Spleen (tissue), 11 donors: ENCODE data around the gene PRR13. TPM values are rescaled to one million over a fixed set of nuclear protein-coding genes. Genes with fewer than 3 reads are reported as not detected.
"Not testable (repeated sequence)": the region's sequence is repeated elsewhere in the genome, so short reads cannot be mapped to it uniquely, and the experiment has no call there.

Experiments
- DNase-seq: peaks from one replicate; pipeline ENCODE4 v3.0.0-alpha.2; 2020
- H3K27ac ChIP-seq, 8 donors: fragments of 200-600 bp; sonication (generic) in 7 of 8; 1 replicate in 4 of 8; 2 replicates in 4 of 8; pipeline versions ENCODE4 v1.5.0 to v1.8.0; 2016 to 2021; ENCODE audit warnings: inconsistent platforms in 4 of 8, mild to moderate bottlenecking in 4 of 8, moderate library complexity in 1 of 8
- H3K27me3 ChIP-seq, 7 donors: fragments of 200-600 bp; sonication (generic) in 6 of 7; replicated peaks in 1 of 7; 1 replicate in 4 of 7; 2 replicates in 3 of 7; pipeline versions ENCODE4 v1.5.0 to v1.8.0; 2016 to 2021; ENCODE audit warnings: inconsistent platforms in 3 of 7, mild to moderate bottlenecking in 1 of 7
- H3K36me3 ChIP-seq, 6 donors: fragments of 200-600 bp; sonication (generic) in 5 of 6; 1 replicate in 4 of 6; 2 replicates in 2 of 6; pipeline versions ENCODE4 v1.5.0 to v1.8.0; 2016 to 2021; ENCODE audit warnings: inconsistent platforms in 2 of 6
- H3K4me1 ChIP-seq, 6 donors: fragments of 200-600 bp; sonication (generic) in 5 of 6; 1 replicate in 3 of 6; 2 replicates in 3 of 6; pipeline versions ENCODE4 v1.5.0 to v1.8.0; 2016 to 2021; ENCODE audit warnings: inconsistent platforms in 3 of 6
- H3K4me3 ChIP-seq, 8 donors: fragments of 200-600 bp; sonication (generic) in 7 of 8; 1 replicate in 4 of 8; 2 replicates in 4 of 8; pipeline versions ENCODE4 v1.5.0 to v1.8.0; 2016 to 2021; ENCODE audit warnings: inconsistent platforms in 4 of 8, mild to moderate bottlenecking in 4 of 8, moderate library complexity in 2 of 8
- H3K9me3 ChIP-seq, 8 donors: fragments of 200-600 bp; sonication (generic) in 7 of 8; 1 replicate in 4 of 8; 2 replicates in 4 of 8; pipeline versions ENCODE4 v1.5.0 to v1.8.0; 2016 to 2021; ENCODE audit warnings: inconsistent platforms in 4 of 8
- POLR2A ChIP-seq, 3 donors: fragments of 450-650 bp; IDR thresholded peaks; one replicate each; pipeline ENCODE4 v1.5.1; 2017; ENCODE audit warnings: antibody characterized with exemption in 3 of 3, mild to moderate bottlenecking in 1 of 3
- POLR2AphosphoS5 ChIP-seq, 3 donors: sonication (generic); formaldehyde crosslinking; IDR thresholded peaks; one replicate each; pipeline ENCODE4 v1.5.1; 2017; ENCODE audit warnings: antibody characterized with exemption in 3 of 3
- WGBS, 5 donors: extraction: QIAGEN DNeasy Blood & Tissue Kit in 3 of 5; methylation state at CpG; one replicate each; pipeline versions ENCODE4 v1.1.5 to v1.1.7; 2013 to 2018; 5-methylcytosine and 5-hydroxymethylcytosine counted together
- intact Hi-C: fragments of 100-400 bp; cut with DNase I; formaldehyde crosslinking; loops from one replicate; pipeline ENCODE4 v1.15.0; 2023; ENCODE audit warnings: low total_unique reads
- polyA plus RNA-seq, 3 donors: library from polyadenylated mRNA; stranded (reverse); fragments of 200-250 nt; gene quantifications; one replicate each; pipeline ENCODE4 v1.2.1, GENCODE V29; 2013
- total RNA-seq, 7 donors: library from RNA; depleted of rRNA in 3 of 7; stranded (reverse); fragments of >200 nt in 3 of 7; fragmentation: NEBNext Ultra II Directional in 4 of 7; extraction: Animal tissue kit (Norgen Biotek cat#: 25700) in 4 of 7; gene quantifications; one replicate each; pipeline versions ENCODE4 v1.1.0 to v1.2.1, GENCODE V29; 2016 to 2021
- TF ChIP-seq, protein P1 (sequence below), 11 experiments: fragments of 200-600 bp in 7 of 11; fragments of 450-650 bp in 4 of 11; sonication (generic) in 4 of 11; IDR thresholded peaks in 8 of 11; conservative IDR thresholded peaks in 3 of 11; 1 replicate in 7 of 11; 2 replicates in 4 of 11; pipeline versions ENCODE4 v1.4.0 to v1.8.0; 2016 to 2021; ENCODE audit warnings: antibody characterized with exemption in 11 of 11, inconsistent platforms in 4 of 11, mild to moderate bottlenecking in 1 of 11
- donor health status: healthy with polysubstance abuse.
- donor health status: DM: no; HTN: no; CAD: no; lungs with moderate emphysema.
- donor health status: DM: no; HTN: no; CAD: no.
- donor health status: Bipolar disorder and iron deficiency.
- donor health status: healthy.
- donor health status: DM: no; HTN: no; CAD: no.
- donor health status: DM: yes; HTN: yes; CAD: no.

PRR13 gene
- total and polyA plus RNA-seq, 10 donors: 127 to 262 (median 209) TPM

DNA sequence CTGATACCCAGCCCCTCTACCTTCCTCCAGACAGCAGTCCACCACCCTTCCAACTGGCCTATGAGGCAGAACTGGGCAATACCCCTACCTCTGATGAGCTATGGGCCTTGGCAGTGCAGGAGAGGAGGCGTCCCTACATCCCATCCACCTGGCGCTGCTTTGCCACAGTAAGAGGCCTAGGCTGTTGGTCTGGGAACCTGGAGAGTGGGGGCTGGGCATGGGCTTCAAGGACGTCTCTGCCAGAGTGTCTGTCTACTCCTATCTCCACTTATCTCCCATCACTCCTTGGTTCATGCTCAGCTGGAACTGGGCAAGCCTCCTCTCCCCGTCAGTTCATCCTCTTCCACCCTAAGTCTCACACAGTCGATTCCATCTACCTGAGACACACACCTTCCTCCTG is 11.4 kb upstream of the PRR13 start:
- Histone ChIP-seq H3K4me1 (peaks cover 0 to 15% (median 0%) of the 10 kb centered on the region in 6 donors), H3K9me3 (no peaks in the 10 kb centered on the region), H3K27ac (no peak overlapping the region), H3K27me3 (no peaks in the 10 kb centered on the region), H3K36me3 (no peaks in the 10 kb centered on the region), H3K4me3 (no peak overlapping the region)
- TF ChIP-seq, protein P1, sequence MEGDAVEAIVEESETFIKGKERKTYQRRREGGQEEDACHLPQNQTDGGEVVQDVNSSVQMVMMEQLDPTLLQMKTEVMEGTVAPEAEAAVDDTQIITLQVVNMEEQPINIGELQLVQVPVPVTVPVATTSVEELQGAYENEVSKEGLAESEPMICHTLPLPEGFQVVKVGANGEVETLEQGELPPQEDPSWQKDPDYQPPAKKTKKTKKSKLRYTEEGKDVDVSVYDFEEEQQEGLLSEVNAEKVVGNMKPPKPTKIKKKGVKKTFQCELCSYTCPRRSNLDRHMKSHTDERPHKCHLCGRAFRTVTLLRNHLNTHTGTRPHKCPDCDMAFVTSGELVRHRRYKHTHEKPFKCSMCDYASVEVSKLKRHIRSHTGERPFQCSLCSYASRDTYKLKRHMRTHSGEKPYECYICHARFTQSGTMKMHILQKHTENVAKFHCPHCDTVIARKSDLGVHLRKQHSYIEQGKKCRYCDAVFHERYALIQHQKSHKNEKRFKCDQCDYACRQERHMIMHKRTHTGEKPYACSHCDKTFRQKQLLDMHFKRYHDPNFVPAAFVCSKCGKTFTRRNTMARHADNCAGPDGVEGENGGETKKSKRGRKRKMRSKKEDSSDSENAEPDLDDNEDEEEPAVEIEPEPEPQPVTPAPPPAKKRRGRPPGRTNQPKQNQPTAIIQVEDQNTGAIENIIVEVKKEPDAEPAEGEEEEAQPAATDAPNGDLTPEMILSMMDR (IDR thresholded peaks at IDR 0.05 in 8 of 11, conservative IDR thresholded peaks at IDR 0.05 in 3 of 11): no peak
- TF ChIP-seq POLR2A (IDR thresholded peaks at IDR 0.05) (no peak), POLR2AphosphoS5 (IDR thresholded peaks at IDR 0.05) (no peak)
- WGBS, 5 donors: 85 to 97% (median 91%) methylated on average over 5 of the region's 5 CpGs
- DNase-seq: peak; percentile 39
- intact Hi-C loops: no loop called here

DNA sequence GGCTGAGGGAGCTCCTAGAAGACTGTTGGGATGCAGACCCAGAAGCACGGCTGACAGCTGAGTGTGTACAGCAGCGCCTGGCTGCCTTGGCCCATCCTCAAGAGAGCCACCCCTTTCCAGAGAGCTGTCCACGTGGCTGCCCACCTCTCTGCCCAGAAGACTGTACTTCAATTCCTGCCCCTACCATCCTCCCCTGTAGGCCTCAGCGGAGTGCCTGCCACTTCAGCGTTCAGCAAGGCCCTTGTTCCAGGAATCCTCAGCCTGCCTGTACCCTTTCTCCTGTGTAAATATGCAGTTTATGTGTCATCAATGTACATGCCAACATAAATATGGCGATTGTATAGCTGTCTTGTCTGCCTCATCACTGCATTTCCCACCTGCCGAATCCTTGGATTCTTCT is 10.3 kb upstream of the PRR13 start:
- intact Hi-C loops: no loop called here
- TF ChIP-seq, protein P1 (IDR thresholded peaks at IDR 0.05 in 8 of 11, conservative IDR thresholded peaks at IDR 0.05 in 3 of 11): no peak
- TF ChIP-seq POLR2A (IDR thresholded peaks at IDR 0.05): no peak
- TF ChIP-seq POLR2AphosphoS5 (IDR thresholded peaks at IDR 0.05): no peak
- peak; percentile 49 for DNase-seq

DNA sequence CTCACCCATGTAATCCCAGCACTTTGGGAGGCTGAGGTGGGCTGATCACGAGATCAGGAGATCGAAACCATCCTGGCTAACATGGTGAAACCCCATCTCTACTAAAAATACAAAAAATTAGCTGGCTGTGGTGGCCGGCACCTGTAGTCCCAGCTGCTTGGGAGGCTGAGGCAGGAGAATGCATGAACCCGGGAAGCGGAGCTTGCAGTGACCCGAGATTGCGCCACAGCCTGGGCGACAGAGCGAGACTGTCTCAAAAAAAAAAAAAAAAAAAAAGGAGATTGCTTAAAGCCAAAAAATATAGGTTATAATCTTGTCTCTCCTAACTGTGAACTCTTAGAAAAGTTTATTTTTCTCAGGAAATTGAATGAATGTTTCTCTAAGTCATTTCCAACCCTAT is 6.2 kb upstream of the PRR13 start:
- 72 to 86% (median 84%) methylated on average over 9 of the region's 9 CpGs for WGBS, 5 donors
- H3K4me1 ChIP-seq, H3K4me3 ChIP-seq, H3K9me3 ChIP-seq, intact Hi-C loops, H3K27ac ChIP-seq, H3K36me3 ChIP-seq, H3K27me3 ChIP-seq: not testable (repeated sequence)
- peak; percentile 65 for DNase-seq

More for the DNA sequence above, 10.3 kb upstream of the PRR13 start:
- WGBS, 5 donors: 78 to 95% (median 86%) methylated on average over 6 to 7 of the region's 7 CpGs
- Histone ChIP-seq H3K36me3 (no peaks in the 10 kb centered on the region), H3K4me1 (peaks cover 0 to 14% (median 0%) of the 10 kb centered on the region in 6 donors), H3K27ac (no peak overlapping the region), H3K27me3 (no peaks in the 10 kb centered on the region), H3K9me3 (no peaks in the 10 kb centered on the region), H3K4me3 (no peak overlapping the region)

DNA sequence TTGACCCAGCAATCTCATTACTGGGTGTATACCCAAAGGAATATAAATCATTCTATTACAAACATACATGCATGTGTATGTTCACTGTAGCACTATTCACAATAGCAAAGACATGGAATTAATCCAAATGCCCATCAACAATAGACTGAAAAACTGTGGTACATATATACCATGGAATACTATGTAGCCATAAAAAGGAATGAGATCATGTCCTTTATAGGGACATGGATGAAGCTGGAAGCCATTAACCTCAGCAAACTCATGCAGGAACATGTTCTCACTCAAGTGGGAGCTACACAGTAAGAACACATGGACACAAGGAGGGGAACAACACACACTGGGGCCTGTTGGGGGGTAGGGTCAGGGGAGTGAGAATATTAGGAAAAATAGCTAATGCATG is 2.0 kb upstream of the PRR13 start:
- H3K9me3 ChIP-seq, intact Hi-C loops, H3K27ac ChIP-seq, H3K4me3 ChIP-seq, H3K27me3 ChIP-seq, DNase-seq: not testable (repeated sequence)
- peaks cover 15 to 40% (median 31%) of the 10 kb centered on the region in 6 donors for H3K4me1 ChIP-seq
- peaks cover 0 to 20% (median 11%) of the 10 kb centered on the region in 6 donors for H3K36me3 ChIP-seq

DNA sequence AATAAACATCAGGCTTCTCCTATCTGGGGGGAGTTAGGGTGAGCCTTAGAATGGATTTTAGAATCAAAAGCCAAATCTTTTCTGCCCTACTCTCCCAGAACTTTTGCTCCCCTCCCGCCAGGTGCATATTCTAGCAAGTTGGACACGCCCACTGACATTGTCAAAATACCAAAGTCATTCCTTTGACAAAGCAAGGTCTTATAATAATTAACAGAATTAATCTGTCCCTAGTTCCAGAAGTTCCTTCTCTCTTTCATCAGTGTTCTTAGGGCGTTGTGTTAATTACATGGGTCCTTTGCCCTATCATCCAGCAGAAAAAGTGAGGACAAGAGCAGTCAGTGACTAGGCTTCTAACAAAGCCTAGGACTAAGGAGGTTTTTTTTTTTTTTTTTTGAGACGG is 2.4 kb downstream of the PRR13 start:
- intact Hi-C loops: no loop called here
- Histone ChIP-seq H3K4me1 (peaks cover 24 to 68% (median 46%) of the 10 kb centered on the region in 6 donors), H3K36me3 (peaks cover 0 to 64% (median 49%) of the 10 kb centered on the region in 6 donors), H3K4me3 (peak overlapping the region in 1 of 8 donors; percentile 2), H3K9me3 (no peaks in the 10 kb centered on the region), H3K27me3 (no peaks in the 10 kb centered on the region), H3K27ac (peak overlapping the region in 2 of 8 donors; percentile 26 to 36)
- WGBS, 5 donors: 92 to 95% (median 94%) methylated on average over 4 of the region's 4 CpGs
- TF ChIP-seq POLR2AphosphoS5 (IDR thresholded peaks at IDR 0.05): no peak
- TF ChIP-seq, protein P1 (IDR thresholded peaks at IDR 0.05 in 8 of 11, conservative IDR thresholded peaks at IDR 0.05 in 3 of 11): no peak
- no peak for DNase-seq

DNA sequence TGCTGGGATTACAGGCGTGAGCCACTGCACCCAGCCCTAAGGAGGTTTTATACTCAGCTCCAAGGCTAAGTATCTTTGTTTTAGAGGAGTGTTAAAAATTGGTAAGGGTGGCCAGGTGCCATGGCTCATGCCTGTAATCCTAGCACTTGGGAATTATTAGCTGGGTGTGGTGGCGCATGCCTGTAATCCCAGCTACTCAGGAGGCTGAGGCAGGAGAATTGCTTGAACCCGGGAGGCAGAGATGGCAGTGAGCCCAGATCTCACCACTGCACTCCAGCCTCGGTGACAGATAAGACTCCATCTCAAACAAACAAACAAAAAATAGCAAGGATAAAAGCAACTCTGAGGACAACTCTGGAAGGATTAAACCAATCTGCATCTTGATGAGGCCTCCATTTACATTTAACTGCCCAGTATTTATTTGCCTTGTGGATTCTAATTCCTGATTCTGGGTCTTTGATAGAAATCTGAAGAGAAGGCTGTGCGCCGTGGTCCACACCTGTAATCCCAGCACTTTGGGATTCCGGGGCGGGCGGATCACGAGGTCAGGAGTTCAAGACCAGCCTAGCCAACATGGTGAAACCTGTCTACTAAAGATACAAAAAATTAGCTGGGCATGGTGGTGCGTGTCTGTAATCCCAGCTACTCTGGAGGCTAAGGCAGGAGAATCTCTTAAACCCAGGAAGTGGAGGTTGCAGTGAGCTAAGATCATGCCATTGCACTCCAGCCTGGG is 3.2 kb downstream of the PRR13 start:
- 91 to 96% (median 93%) methylated on average over 11 of the region's 11 CpGs for WGBS, 5 donors
- DNase-seq: not testable (repeated sequence)

More for the DNA sequence above, 3.2 kb downstream of the PRR13 start:
- H3K27ac ChIP-seq: peak overlapping the region in 1 of 8 donors; percentile 8
- peaks cover 24 to 68% (median 46%) of the 10 kb centered on the region in 6 donors for H3K4me1 ChIP-seq
- H3K36me3 ChIP-seq: peaks cover 0 to 72% (median 51%) of the 10 kb centered on the region in 6 donors
- H3K9me3 ChIP-seq, intact Hi-C loops, H3K27me3 ChIP-seq, H3K4me3 ChIP-seq: not testable (repeated sequence)
